Glomerular endothelial cell (primary cell): ENCODE measurements around the gene IFNA10. TPM values are rescaled to one million over a fixed set of nuclear protein-coding genes. Genes with fewer than 3 reads are reported as not detected.
"Not testable (repeated sequence)": the region's sequence is repeated elsewhere in the genome, so short reads cannot be mapped to it uniquely, and the experiment has no call there.

Experiments
- DNase-seq: peaks from one replicate; pipeline ENCODE4 v3.0.0-alpha.2; 2011; ENCODE audit warnings: low read depth, low spot score; ENCODE audit errors: extremely low read depth
- total RNA-seq: library from RNA; depleted of rRNA; stranded (reverse); fragments of >200 nt; gene quantifications from 2 replicates; pipeline ENCODE4 v1.2.3, GENCODE V29; 2015

Gene IFNA10
- total RNA-seq, 1 donor from 2014 or later = not detected

DNA sequence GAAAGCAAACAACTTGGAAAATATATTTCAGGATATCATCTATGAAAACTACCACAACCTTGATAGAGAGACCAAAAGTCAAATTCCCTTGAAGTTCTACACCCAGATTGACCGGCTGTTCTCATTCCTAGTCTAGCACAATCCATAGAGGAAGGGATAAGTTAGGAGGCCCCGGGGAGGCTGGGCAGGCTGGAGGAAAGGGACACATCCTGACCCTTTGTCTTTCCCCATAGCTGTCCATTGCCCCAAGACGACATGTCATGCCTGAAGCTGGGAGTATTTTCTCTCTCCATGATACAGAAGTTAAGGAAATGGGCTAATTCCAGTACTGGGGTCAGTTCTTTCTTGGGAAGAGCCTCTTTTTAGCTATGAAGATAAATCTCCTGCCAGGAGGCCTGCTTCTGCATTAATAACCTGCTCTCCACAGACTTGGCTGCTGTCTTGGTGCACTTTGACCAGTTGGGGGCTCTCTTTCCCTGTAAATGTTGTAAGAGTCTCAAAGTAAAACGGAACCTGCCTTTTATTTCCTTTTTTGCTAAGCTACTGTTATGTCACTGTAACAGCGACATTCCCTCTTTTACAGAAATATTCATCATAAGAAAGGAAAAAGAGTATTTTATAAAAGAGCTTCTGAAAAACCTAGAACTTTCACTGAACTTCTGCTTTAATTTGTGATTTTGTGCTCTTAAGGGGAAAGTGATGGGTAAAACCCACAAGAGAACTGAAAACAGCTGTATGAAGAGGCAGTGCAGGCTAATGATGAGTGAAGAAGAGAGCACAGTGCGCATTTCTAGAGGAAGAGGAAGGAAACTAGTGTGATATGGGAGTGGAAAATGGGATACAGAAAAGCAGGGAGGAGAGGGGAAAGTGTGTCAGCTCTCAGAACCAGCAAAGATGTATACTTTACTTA is 11.8 kb downstream of the IFNA10 start:
- DNase-seq = not testable (repeated sequence)

DNA sequence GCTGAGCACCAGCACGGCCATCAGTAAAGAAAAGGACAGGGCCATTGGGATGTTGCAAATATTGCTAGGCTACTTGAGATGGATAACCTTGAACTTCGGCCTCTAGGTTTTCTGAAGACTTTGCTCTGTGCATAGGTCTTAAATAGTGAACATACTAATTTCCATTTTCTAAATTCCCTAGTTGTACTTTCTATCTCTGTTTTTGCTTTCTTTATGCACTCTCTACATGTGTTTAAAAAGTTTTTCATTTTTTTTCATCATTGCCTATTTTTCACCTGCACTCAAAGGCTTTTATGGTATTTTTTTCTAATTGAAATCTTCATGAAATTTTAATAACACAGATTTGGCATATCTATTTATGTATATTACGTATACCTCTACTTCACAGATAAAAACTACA is 19.5 kb downstream of the IFNA10 start, which contains the start of gene IFNA4:
Gene IFNA4, minus strand, starts transcription at position 101 of the 400 bp plus-strand sequence. Its CDS starts 56 bp downstream, at position 45.
- DNase-seq = not testable (repeated sequence)

DNA sequence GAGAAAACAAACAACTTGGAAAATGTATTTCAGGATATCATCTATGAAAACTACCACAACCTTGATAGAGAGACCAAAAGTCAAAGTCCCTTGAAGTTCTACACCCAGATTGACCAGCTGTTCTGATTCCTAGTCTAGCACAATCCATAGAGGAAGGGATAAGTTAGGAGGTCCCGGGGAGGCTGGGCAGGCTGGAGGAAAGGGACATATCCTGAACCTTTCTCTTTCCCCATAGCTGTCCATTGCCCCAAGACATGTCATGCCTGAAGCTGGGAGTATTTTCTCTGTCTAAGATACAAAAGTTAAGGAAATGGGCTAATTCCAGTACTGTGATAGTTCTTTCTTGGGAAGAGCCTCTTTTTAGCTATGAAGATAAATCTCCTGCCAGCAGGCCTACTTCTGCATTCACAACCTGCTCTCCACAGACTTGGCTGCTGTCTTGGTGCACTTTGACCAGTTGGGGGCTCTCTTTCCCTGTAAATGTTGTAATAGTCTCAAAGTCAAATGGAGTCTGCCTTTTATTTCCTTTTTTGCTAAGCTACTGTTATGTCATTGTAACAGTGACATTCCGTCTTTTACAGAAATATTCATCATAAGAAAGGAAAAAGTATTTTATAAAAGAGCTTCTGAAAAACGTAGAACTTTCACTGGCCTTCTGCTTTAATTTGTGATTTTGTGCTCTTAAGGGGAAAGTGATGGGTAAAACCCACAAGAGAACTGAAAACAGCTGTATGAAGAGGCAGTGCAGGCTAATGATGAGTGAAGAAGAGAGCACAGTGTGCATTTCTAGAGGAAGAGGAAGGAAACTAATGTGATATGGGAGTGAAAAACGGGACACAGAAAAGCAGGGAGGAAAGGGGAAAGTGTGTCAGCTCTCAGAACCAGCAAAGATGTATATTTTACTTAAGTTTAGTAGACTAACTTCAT is 23.9 kb downstream of the IFNA10 start:
- not testable (repeated sequence) for DNase-seq

DNA sequence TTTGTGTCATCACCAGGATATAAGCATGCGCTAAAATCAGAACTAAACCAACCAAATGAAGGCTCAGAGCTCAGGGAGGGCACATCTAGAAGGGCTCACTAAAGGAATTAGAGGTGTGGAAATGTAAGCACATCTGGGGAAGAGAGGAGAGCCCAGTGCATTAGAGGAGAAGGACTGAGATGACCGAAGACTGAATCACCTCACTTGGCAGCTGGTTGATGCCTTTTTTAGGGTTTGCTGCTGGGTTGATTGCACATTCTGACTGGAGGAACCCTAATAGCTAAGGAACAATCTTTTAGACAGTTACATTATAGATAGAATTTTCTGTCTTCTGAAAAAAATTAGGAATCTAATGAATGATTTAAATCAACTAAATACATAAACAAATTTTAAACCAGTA is 32.3 kb downstream of the IFNA10 start:
- DNase-seq = no peak

DNA sequence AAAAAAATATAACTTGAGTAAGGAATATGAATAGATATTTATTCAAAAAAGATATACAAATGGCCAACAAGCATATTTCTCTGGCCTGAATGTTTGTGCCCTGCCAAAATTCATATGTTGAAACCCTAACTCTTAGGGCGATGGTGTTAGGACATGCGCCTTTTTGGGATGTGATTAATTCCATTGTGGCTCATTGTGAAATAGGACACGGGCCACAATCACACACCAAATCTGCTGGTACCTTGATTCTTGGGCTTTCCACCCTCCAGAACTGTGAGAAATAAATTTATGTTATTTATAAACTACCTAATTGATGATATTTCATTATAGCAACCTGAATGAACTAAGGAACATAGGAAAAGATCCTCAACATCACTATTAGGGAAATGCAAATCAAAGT is 34.8 kb downstream of the IFNA10 start:
- DNase-seq = no peak

DNA sequence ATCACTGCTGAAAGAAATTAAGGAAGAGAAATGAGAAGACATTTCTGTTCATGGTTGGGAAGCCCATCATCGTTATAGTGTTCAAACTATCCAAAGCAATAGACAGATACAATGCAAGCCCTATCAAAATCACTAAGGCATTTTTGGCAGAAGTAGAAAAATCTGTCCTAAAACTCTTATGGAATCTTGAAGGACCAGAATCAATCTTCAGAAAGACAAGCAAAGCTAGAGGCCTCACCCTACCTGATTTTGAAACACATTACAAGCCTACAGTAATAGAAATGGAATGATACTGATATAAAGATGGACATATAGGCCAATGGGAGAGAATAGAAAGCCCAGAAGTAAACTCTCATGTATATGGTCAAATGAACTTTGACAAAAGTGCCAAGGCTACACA is 35.6 kb downstream of the IFNA10 start:
- DNase-seq = no peak

DNA sequence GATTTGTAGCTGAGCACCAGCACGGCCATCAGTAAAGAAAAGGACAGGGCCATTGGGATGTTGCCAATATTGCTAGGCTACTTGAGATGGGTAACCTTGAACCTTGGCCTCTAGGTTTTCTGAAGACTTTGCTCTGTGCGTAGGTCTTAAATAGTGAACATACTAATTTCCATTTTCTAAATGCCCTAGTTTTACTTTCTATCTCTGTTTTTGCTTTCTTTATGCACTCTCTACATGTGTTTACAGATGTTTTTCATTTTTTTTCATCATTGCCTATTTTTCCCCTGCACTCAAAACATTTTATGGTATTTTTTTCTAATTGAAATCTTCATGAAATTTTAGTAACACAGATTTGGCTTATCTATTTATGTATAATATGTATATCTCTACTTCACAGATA is 40.4 kb downstream of the IFNA10 start, which contains the start of gene IFNA21:
Gene IFNA21, minus strand, starts transcription at position 101 of the 400 bp plus-strand sequence. Its CDS starts 48 bp downstream, at position 53.
- not testable (repeated sequence) for DNase-seq

DNA sequence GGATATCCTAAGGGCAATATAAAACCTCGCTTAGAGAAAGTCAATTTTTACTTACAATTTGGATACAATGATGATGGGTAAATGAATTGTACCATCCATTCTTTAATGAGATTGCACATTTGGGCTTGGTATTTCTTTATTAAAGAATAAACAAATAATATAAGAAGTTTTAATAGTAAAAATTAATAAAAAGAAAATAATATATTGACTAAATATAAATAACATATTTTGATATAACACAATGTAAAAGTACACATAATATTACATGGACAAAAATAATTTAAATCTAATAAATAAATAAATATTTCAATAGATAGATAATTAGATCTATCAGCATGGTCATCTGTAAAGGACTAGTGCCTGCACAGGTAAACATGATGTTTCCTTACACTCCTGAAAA is 41.4 kb downstream of the IFNA10 start:
- DNase-seq = no peak

DNA sequence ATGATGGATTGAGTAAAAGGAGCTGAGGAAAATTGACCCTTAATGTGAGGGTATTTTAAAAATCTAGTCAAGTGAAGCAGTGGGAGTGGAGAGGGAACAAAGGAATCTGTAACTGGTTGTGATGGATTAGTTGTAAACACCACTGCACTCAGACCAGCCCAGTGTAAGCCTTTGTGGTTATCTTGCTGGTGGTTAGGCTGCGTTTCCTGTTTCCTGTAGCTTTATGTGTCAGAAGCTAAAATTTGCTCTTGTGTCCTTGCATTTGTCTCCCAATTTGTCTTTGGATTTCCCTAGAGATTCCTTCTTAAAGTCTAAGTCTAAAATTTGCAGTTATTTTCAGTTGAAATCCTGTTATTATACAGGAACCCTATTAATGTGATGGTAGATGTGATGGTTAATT is 46.8 kb downstream of the IFNA10 start:
- DNase-seq = peak; percentile 50

Other genes with a start within 250 kb of the IFNA10 start
- 2.0 and 2.8 TPM in 2 replicates for gene HACD4, start 175.5 kb downstream of the IFNA10 start, total RNA-seq
- gene IFNB1, start 129.2 kb downstream of the IFNA10 start, total RNA-seq = not detected in 2 replicates
- gene IFNW1, start 65.3 kb downstream of the IFNA10 start, total RNA-seq = not detected in 2 replicates
- gene IFNA21, start 40.5 kb downstream of the IFNA10 start, total RNA-seq = not detected in 2 replicates
- not detected in 2 replicates for gene IFNA4, start 19.6 kb downstream of the IFNA10 start, total RNA-seq
- gene IFNA7, start 4.9 kb downstream of the IFNA10 start, total RNA-seq = not detected in 2 replicates
- gene IFNA16, start 10.2 kb upstream of the IFNA10 start, total RNA-seq = not detected in 2 replicates
- not detected in 2 replicates for gene IFNA17, start 21.1 kb upstream of the IFNA10 start, total RNA-seq
- gene IFNA14, start 32.9 kb upstream of the IFNA10 start, total RNA-seq = not detected in 2 replicates
- not detected in 2 replicates for gene IFNA5, start 98.2 kb upstream of the IFNA10 start, total RNA-seq
- gene KLHL9, start 128.3 kb upstream of the IFNA10 start, total RNA-seq = 29.3 and 31.4 TPM in 2 replicates
- not detected in 2 replicates for gene IFNA6, start 143.7 kb upstream of the IFNA10 start, total RNA-seq
- not detected in 2 replicates for gene IFNA13, start 160.9 kb upstream of the IFNA10 start, total RNA-seq
- gene IFNA2, start 178.3 kb upstream of the IFNA10 start, total RNA-seq = not detected in 2 replicates
- not detected in 2 replicates for gene IFNA8, start 202.0 kb upstream of the IFNA10 start, total RNA-seq
- not detected in 2 replicates for gene IFNA1, start 233.3 kb upstream of the IFNA10 start, total RNA-seq